GM19239 (cell line): ENCODE results near the gene MAP3K4.
"Not testable (repeated sequence)": the region's sequence is repeated elsewhere in the genome, so short reads cannot be mapped to it uniquely, and the experiment has no call there.

Experiments
- DNase-seq: peaks from one replicate; pipeline ENCODE4 v3.0.0; 2011; ENCODE audit warnings: low spot score; ENCODE audit not compliant: insufficient read length
- FAIRE-seq: peaks from 2 replicates; lab custom pipeline; 2011; peaks lifted over from hg19 to GRCh38; lab: Jason Lieb, UNC

Gene MAP3K4

DNA sequence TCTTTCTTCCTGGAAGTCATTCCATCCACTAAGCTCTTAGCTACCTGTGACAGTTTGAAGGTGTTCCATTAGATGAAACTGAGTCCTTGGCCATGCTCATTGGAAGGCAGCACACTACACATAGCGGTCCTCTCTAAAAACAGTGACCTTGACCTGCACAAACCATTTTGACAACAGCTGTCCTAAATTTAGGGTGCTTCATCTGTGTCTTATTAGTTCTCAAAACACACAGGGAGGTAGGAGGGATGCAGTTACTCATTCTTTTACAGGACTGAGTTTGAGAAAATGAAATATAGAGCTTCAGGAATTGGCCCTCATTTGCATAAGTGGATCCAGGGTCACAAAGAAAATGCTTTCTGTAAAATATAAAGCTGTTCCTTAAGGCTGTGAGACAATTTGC is 20.4 kb upstream of the MAP3K4 start:
- DNase-seq (no peak), FAIRE-seq (no peak)

DNA sequence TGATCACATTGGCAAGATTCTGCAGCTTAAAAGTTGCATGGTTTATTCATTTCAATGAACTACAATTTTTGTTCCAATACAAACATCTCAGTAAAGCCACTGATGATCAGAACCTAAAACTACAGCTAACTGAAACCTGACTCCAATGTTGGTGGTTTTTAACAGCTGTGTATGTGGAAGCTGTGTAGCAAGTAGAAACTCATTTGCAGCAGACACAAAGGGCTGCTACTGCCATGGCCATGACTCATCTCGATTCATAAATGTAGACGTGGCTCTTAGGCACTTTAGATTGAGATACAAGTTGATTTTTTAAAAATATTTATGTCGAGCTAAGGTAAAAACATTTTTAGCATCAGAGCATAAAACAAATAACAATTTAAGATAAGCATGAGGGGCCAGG is 19.5 kb upstream of the MAP3K4 start:
- no peak for FAIRE-seq
- DNase-seq = no peak

DNA sequence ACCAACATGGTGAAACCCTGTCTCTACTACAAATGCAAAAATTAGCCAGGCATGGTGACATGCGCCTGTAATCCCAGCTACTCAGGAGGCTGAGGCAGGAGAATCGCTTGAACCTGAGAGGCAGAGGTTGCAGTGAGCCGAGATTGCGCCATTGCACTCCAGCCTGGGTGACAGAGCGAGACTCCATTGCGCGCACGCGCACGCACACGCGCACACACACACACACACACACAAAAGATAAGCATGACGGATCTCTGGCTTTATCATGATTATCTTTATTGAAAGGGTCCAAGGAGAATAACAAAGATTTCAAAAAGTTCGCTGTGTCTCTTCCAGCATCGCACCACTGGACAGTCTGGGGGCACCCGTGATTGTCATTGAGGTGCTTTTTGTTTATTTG is 19.0 kb upstream of the MAP3K4 start:
- not testable (repeated sequence) for DNase-seq, FAIRE-seq

DNA sequence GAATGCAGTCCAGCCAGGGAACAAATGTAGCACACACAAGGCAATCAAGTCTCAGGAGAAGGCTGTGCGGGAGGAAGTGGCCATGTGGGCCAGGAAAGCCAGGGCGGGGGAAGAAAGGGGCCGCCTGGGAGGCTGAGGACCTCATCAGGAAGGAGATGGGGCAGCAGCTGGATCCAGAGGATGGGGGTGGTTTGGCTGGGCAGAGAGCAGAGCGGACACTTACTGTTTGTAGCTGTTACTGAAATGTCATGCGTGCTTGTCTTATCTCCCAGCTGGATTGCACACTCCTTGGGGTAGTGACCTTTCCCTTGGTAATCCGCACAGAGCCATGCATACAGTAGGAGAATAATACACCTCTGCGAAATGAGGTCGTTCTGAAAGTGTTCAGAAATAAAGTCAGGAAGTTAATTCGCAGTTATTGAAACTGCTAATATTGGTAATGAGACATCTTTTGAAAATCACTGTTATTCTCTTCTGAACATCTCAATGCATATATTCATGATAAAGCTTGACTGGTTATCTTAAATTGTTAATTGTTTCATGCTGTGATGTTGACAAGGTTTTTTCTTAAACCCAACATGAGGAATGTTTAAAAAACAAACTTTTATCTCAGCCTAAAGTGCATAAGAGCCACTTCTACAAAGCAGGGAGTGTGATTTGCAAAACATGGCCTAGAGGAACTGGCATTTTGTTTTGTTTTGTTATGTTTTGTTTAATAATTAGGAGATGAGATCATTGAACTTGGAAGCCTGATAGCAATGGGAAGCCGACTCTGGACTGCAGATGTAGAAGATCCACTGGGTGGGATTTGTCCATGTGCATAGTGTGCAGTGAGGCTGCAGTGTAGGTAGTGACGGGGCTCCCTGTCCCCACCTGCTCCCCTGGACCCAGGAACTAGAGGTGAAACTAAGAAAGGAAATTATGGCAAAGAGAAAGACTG is 18.0 kb upstream of the MAP3K4 start:
- no peak for FAIRE-seq

DNA sequence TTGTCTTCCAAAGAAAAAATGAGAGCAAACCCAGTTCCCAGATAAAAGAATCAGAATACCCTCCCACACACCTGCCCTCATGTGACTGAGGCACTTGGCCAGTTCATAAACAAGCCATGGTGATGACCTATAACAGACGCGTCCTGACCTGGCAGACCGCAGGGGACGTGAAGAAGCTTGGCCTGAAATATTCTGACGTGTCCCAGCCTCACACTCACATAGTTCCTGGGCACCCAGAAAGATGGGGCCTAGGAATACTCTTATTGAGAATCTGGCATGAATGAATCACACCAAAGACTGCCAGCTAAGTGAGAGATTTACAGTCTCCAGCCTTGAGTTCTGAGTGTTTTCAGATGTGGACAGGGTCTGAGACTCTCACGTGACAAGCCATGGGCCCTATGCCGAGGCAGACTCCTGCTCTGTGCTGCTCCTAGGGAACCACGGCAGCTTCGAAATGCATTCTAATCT is 17.2 kb upstream of the MAP3K4 start:
- FAIRE-seq (no peak), DNase-seq (no peak)

More for the DNA sequence above, 18.0 kb upstream of the MAP3K4 start:
- no peak for DNase-seq

DNA sequence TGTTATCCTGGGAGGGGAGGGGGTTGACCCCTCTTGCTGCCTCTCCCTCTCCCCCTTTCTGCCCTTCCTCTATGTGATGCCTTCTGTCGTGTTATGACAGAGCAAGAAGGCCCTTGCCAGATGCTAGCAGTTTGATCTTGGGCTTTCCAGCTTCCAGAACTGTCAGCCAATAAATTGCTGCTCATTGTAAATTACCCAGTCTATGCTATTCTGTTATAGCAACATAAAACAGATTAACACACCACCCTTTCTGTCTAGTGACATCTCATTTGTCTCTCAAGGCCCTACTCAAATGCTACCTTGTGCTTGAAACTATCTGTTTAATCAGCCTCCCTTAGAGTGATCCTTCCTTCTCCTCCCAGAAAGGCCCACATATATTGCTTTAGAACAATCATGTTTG is 16.4 kb upstream of the MAP3K4 start:
- no peak for FAIRE-seq
- no peak for DNase-seq

DNA sequence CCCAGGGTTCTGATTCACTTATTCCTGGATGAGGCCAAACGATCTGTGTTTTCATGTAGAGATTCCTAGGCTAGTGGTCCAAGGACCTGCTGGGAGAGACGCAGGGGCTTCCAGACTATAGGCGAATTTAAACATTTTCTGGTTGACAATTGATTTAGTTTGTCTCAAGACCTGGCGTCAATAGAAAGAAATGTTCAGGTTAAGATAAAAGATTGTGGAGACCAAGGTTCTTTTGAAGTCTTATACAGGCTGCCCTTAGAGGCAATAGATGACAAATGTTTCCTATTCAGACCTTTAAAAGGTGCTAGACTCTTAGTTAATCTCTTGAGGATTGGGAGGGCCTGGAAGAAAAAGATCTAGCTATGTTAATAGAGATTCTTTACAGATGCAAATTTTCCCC is 15.6 kb upstream of the MAP3K4 start:
- DNase-seq, FAIRE-seq: not testable (repeated sequence)

DNA sequence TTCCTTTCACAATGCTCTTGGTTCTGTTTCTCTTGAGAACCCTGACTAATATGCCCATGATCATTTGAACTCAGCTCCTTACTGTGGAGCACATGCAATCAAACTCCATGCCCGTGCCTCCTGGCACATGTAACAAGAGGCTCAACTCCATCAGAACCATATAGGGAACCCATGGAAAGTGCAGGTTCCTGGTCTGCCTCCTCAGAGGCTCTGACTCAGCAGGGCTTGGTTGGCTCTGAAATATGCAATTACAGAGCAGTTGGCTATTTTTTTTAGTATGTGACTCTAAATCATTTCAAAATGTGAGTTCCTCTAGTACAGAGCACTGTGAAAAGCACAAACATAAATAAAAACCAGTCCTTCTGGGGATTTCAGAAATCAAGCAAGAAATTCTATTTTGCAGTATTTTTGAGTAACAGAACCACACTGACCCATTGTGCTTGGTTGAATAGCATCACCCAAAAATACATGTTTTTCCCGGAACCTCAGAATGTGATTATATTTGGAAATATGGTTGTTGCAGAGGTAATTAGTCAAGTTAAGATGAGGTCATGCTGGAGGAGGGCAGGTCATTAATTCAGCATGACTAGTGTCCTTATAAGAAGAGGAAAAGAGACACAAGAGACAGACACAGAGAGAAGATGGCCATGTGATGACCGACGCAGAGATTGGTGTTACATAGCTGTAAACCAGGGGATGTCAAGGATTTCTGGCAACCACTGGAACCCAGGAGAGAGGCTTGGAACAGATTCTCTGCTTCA is 13.2 kb upstream of the MAP3K4 start:
- DNase-seq (no peak), FAIRE-seq (no peak)

DNA sequence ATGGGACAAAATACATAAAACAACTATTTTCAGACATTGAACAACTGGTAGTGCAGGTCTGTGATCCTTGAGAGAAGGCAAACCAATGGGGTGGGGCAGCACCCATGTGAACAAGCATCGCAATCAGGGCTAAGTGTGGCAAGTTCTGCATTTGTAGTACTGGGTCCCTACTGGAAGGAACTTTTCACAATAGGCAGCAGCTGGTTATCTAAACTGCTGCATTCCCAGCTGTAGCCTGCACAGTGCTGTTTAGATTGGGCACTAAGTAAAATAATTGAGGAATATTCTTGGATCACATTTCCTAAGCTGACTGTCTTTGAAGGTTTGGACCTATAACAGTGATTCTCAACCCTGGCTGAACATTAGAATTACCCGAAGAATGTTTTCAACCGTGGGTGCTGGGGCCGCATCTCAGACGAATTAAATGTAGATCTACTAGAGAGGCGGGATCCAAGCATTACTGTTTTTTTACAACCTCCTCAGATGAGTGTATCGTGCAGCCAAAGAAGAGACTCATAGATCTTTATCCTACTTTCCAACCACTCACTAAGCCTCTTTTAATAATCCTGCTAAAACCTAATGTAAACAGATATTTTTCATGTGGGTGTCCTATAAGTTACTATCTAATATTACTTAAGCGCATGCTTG is 12.4 kb upstream of the MAP3K4 start:
- FAIRE-seq = no peak
- no peak for DNase-seq

DNA sequence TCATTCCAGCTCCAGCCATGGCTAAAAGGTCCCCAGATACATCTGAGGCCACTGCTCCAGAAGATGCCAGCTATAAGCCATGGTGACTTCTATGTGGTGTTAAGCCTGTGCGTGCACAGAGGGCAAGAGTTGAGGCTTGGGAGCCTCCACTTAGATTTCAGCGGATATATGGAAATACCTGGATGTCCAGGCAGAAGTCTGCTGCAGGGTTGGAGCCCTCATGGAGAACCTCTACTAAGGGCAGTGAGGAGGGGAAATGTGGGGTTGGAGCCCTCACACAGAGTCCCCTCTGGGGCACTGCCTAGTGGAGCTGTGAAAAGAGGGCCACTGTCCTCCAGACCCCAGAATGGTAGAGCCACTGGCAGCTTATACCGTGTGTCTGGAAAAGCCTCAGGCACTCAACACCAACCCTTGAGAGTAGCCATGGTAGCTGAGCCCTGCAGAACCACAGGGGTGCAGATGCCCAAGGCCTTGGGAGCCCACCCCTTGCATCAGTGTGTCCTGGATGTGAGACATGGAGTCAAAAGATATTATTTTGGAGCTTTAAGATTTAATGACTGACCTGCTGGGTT is 8.1 kb upstream of the MAP3K4 start:
- not testable (repeated sequence) for FAIRE-seq, DNase-seq

DNA sequence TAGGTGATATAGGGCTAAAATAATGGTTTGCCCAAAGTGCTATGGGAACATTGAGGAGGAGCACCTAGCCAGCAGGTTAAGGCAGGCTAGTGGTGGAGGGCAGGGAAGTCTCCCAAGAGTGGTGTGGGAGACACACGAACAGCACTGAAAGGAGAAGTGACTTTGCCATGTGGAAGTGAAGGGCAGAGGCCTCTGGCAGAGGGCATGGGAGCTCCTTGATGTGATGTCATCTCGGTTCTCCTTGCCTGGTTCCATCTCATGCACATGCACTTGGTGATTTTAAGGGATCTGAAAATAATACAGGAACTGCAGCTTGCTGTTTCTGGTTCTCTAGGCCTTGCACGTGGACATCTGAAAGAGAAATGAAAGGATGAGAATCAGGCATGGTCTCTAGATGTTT is 4.7 kb upstream of the MAP3K4 start:
- DNase-seq = no peak
- no peak for FAIRE-seq

DNA sequence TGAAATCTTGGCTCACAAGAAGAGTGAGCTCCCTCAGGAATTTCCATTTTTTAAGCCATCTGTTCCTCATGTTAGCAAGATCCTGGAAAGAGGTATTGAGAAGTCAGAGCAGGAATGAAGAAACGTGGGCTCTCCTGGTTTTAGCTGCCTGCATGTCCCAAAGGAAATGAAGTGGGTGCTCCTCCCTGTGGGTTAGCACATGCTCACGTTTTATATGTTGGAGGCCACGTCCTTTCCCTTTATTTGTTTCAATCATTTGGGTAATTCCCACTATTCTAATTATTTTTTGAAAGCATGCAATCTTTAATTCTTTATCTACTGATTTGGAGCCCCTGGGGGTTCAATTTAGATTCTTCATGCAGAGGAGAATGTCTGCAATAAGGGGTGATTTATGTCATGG is 4.3 kb upstream of the MAP3K4 start:
- DNase-seq = no peak
- FAIRE-seq = no peak

DNA sequence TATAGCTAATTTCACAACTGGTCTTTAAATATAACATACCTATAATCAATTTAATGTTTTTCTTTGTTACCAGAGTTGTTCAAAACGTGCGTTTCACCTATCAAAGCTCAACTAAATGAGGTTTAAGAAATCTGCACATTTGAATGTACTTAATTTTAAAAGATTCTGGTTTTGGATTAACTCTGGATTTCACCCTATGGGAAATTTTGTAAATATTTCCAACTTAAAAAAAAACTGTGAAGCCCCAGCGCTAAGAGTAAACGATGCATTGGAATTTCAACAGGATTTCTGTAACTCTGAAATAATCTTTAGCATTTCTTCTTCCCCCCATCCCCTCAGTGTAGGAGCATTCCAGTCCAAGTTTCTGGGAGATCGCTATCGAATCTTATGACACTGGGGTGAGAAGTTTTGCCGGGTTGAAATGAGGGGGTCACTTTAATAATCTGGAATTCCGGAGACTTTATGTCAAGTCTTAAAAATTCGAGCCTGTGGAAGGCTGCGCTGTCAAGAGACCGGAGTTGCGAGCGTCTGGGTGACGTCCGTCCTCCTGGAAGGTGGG is 643 bp upstream of the MAP3K4 start:
- FAIRE-seq = peak; percentile 52
- no peak for DNase-seq

DNA sequence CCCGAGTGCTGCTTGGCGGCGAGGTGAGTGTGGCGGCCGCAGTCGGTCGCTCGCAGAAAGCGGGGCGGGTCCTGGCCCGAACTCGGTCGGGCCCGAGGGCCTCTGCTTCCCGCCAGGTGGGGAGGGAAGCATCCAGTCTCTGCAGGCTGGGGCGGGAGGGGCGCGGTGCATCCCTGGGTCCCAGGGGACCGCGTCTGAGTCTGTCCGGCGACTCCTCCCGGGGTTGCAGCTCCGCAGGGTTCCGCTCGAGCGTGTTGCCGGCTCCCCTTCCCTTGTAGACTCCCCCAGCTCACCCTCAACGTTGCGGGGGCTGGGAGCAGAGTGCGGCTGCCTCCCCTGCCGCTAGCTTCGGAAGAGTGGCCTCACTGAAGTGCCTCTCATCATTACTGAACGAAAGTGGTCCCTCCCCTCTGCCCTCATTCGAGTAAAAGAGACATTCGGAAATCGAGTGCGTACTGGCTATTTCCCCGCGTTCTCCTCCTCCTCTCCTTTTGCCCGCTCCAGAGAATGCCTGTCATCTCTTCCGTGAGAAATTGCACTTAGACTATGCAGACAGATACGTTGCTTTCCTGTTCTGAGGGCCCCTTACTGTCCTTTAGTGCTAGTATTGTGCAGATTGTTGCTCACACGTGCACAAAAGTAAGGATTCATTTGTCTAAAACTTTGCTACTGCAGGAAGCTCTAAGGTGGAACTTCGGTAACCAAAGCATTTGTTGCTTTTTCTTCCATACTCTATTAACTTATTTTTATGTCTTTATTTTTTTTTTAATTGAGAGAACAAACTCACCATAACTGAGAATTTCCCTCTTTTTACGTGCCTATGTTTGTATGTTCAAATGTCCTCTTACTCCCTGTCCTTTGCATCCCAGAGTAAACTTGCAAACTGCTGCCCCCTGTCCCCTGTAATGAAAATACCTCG is 751 bp downstream of the MAP3K4 start:
- DNase-seq = peak; percentile 24
- peak; percentile 11 for FAIRE-seq

DNA sequence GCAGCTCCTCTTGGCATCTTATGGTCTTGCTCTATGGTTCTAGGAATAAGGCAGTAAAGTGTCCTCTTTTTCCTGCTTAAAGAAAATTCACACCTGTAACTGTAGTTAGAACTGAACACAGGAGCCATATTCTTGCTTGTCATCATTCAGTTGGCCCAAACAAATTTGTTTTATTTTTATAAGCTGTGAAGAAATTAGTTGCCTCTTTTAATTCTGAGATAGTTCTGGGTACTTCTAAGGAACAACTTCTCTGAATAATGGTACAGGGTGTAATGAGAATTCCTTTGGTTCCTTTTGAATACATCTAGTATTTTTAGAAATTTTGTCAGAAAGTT is 1.4 kb downstream of the MAP3K4 start:
- DNase-seq (no peak), FAIRE-seq (peak; percentile 85)

DNA sequence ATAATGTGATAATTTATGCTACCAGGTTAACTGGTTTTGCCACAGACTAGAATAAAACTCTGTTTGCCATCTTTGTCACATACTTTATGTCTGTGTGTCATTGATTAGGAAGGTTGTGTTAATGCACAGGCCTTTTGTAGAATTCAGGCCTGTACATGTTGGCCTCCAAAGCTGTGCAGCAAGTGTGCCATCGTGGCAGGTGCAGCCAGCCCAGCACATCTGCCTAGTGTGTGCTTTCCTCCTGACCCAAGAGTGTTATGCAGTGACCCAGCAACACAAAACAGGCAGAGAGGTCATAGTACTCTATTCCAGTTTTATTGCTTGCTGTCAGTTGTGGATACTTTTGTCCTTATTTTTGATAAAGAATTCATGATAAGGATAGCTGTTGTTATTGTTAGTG is 3.7 kb downstream of the MAP3K4 start:
- DNase-seq = no peak
- no peak for FAIRE-seq

DNA sequence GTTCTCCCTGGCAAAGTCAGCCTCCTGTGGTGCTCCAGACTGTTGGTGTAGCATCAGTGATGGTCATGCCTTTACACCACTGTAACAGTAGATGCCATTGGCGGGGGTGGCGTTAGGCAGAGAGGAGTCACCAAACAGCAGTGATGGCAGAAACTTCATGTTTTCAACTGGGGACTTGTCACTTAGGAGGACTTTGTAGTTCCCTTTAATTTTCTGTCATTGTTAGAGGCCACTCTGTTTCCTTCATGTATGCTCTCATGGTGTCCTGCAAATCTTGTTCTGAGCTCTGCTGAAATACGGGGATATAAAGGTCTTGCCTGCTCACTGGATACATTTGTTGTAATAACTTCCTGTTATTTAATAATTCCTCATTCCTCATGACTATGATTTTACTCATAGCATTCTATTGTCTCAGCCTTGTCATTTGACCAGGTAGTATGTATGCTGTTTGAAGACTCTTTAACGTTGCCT is 4.6 kb downstream of the MAP3K4 start:
- FAIRE-seq = no peak
- no peak for DNase-seq

DNA sequence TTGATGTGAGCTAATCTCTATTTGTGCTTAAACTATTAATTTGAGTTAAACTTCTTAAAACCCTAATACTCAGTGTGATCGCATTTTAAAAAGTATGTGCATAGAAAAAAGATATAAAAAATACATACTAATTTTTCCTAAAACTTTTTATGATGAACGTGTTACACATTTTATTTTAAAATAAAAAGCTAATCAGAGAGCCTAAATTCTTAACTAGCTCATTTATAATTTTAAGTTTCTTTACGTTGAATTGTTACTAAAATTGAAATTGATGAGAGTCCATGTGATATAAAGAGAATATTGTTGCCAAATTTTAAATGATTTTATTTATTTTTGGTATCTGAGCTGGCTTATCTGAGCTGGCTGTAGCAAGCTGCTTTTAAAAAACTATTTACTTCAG is 6.6 kb downstream of the MAP3K4 start:
- no peak for FAIRE-seq
- DNase-seq = no peak

DNA sequence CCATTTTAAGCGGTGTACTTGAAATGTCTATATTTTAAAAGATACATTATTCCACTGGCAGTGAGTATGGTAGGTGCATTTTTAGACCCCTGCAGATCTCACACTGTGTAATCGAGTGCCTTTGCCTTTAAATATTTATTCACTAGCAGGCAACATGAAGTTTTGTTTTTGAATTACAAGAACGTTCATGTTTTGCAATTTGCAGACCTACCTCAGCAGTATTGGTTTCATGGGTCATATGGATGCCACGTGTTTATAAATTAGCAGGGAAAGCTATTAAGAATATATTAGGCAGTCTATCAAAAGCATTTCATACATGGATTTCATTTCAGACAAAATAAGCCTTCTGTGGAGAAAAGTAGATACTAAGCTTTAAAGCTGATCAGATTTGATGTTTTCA is 7.2 kb downstream of the MAP3K4 start:
- FAIRE-seq (no peak), DNase-seq (no peak)
